ENCODE results near the gene CRABP2.
A peak's percentile ranks its signal among the peaks of the same experiment; 100 is the strongest.

The CRABP2 gene

DNA sequence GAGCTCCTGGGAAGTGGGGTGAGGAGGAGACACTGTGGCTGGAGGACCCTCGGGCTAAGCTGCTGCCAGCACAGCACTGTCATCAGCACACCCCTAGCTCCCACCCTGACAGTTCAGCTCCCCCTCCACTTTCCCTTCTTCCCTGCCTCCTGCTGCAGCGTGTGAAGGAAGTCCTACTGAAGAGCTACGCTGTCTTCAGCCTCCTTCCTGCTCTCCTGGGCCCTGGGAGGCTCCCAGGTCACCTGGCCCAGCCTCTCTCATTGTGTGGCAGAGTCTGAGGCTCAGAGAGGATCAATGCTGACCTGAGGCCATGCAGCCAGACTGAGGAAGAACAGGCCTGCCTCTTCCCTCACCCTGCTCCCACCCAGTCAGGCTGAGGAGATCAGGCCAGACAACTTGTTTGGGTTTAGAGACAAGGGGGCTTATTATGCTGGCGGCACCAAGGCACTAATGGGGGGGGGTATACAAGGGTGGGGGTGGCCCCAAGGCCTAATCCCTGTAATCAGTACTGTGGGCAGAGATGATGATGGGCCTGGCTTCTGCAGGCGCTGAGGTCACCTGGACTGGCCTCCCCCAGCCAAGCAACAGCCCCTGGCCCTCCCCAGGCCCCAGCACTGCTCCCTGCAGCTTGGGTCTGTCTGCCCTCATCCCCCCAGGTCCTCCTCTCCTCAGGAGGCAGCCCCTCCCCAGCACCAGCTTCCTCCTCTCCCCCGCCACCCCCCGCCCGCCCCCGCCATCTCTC lies 37.2 kb downstream of the CRABP2 start:
- no peak for DNase-seq

DNA sequence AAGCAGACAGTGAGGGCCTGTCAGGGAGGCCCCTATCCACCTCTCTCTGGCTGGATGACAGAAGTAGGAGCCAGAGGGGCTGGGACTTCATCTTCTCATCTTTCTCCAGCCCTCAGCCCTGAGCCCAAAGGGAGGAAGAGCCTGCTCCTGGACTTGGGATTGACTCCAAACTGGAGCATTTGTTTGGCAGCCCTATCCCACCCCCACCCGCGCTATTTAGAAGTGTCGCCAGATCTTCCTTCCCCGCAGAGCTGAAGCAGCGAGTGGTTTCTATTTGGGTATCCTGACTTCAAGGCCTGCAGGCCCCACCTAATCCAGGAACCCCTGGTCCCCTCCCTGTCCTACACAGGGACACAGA lies 37.8 kb downstream of the CRABP2 start:
- no peak for DNase-seq

DNA sequence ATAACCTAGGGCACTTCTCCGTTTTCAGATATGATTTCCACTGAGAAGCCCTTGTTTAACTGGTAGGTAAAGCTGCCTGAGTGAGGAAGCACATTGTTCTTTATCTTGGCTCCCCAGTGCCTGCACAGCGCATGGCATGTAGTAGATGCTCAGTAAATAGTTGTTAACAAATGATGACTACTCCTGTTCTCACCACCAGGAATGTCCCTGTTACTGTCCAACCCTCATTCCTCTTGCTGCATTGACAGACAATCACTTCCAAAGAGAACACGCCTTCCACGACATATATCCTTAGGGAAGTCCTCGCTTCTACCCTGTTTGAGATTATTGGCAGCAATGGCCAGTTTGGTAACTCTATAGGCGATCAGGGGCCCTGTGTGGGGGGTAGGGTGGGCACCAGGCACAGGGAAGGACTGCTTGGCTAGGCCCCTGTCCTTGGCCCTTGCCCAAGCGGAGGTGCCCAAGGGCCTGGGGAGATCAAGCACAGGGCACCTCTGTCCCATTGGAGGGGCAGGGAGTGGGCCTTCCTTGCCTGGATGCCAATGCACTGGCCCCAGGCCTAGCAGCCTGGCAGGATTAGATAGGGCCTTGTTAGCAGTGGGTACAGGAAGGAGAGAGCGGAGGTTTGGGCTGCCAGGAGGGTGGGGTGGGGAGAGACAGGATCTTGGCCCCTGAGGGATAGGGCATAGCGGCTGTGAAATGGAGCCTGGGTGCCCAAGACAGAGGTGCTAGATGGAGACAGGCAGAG lies 38.3 kb downstream of the CRABP2 start:
- DNase-seq, result no peak

DNA sequence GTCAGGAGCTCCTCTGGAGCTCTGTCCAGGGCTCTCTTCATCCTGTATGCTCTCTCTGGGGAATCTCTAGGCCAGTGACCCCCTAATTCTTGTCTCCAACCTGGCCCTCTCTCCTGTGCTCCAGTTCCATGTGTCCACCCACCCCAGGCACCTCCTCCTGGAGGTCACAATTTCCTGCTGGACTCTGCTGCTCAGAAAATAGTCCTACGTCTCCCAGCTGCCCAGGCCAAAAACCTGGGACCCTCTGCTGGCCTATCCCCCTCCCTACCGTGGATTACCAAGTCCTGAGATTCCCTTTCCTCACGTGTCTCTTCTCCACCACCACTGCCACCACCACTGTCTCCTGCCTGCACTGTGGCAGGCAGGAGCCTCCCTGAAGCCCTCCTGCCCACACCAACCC lies 39.8 kb downstream of the CRABP2 start:
- DNase-seq, result no peak

DNA sequence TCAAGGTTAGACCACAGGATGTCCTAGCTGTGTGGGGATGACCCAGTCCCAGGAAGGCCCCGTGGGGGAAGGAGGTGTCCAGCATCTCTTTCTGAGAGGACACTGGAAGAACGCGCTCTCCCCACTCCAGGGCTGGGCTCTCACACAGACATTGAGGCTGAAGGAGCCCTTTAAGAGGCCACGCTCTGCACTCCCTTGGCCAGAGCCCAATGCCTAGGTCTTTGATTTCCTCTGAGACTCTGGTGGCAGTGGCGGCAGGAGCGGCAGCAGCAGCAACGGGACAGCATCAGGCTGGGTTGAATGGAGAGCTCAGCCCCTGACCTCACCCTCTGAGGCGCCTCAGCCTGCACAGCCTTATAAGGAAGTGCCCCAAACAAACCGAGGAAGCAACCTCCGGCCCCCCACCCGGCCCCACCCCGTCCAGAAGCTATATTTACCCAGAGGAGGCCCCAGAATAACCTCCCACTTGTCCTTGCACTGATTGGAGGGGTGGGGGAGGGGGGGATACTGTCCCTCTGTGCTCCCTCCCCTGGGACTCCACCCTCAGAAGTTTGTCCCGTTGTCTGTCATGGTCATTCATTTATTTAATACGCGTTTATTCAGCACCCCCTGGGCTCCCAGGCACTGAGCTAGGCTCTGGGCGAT lies 40.5 kb downstream of the CRABP2 start:
- no peak for DNase-seq

DNA sequence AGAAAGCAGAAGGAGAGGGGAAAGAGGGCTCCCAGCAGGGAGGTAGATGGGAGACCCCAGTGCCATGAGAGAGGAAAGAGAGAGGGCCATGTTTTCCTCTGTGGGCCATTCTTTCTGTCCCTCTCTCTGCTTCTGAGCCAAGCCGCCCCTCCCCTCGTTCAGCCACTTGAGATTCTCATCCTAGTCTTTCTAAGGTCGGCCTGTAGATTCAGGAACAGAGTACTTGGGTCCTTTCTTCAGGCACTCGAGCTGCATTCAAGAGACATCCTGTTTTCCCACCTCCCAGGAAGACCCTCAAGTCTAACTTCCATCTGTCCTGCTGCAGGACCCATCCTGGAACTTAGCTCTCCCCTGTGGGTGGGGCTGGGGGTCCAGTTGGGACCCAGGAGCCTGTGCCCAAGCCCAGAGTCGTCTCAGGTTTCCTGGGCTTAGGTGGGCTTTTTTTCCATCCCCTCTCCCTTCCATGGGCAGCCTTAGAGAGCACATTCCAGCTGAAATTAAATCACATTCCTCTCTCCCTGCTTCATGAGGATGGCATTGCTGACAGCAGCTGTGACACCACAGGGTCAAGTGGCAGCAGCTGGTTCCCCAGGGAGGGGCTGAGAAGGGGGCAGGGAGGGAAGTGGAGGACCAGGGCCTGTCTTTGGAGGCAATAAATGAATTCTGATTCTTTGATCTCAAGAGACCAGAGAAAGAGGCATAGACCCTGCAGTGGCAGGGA lies 41.2 kb downstream of the CRABP2 start:
- DNase-seq, result no peak

DNA sequence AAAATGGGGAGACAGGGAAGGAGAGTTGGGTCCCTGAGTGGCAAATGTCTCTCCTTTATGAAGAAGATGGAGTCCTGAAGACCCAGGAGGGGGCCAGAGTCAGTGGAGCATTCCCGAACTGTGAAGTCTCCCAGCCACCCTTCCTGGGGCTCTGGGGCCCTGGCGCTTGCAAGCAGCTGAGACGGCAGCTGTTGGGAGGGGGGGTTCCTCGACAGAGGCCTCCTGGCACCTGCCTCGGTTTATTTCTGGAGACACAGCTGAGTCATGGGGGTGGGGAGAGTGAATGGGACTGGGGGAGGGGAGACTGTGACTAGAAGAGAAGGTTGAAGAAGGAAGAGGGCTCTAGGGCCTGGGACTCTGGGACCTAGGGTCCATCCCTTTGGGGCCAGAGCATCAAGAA lies 42.2 kb downstream of the CRABP2 start:
- DNase-seq, result no peak

DNA sequence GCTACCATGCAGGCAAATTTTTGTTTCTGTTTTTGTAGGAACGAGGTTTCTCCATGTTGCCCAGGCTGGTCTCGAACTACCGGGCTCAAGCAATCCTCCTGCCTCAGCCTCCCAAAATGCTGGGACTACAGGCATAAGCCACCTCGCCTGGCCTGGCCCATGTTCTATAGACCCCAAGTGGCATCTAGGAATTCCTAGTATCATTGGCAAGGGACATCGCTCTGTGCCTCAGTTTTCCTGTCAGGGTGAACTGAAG lies 42.7 kb downstream of the CRABP2 start:
- no peak for DNase-seq

DNA sequence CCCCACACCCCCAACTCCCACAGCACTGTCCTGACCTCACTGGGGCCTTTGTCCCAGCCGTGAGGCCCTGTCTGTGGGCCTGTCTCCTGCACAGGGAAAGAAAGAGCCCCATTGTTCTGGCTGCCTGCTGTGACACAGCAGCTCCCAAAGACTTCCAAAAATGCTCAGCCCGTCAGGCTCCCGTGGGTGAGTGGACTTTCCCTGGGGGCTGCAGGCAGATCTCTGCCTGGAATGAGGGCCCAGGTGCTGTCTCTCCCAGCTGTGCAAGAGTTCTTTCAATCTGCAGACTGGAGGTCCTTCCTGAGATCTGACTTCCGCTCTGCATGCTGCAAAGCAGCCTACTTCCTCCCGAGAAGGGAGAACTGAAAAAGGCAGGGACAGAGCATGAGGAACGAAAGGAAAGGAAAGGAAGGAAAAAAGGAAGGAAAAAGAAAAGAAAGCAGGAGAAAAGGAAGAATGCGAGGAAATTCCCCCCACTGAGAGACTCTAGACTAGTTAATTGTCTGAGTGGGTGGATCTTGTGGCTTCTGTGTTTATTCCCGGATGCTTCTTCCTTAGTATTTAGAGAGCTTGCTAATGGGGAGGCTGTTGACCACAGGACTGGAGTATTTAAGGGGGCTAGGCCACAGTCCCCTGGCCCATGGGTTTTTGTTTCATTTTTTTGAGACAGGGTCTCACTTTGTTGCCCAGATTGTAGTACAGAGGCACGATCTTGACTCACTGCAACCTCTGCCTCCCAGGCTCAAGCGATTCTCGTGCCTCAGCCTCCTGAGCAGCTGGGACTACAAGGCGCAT lies 43.2 kb downstream of the CRABP2 start:
- DNase-seq, result no peak

DNA sequence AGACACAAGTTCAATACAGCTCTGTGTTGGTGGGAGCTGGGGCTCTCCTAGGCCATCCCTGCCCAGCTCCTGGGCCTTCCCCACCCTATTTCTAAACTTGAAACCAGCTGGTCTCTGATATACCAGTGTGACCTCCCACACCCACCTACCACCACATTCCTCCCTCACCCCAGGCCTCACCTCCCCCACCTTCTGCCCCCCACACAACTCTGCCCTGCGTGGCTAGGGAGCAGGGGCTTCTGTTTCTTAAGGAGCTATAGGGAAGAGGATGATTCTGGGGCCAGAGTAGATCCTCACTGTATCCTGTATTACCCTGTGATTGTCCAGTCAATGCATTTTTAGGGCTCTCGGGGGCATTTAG lies 44.7 kb downstream of the CRABP2 start:
- no peak for DNase-seq

DNA sequence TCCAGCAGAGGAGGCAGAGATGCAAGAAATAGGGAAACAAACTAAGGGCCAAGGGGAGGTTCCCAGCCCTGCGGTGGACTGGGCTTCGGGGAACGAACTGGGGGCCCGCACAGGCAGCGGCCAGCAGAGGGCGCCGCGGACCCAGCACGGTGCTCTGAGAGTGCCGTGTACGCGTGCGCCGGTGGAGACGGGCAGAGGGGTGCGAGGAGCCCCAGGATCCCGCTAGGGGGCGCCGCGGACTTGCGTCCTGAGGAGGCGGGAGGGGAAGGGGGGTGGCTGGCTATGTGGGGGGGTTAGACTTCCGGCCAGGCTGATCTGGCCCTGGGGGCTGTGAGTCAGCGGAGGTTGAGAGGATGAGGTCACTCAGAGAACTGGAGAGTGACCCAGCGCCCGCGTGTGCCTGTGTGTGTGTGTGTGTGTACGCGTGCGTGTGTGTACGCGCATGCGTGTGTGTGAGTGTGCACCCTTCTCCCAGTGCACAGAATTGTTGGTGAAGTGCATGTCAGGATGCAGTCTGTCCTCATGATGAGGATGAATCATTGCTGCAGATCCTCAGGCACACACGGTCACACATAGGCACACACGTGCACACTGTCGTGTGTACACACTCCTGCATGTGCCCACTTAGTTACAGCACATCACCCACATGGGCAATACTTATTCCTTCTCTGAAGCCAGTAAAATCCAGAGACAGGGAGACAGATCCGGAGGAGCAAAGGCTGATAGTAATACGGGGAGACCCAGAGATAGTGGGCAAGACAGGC lies 45.2 kb downstream of the CRABP2 start:
- DNase-seq, result peak; percentile 90

DNA sequence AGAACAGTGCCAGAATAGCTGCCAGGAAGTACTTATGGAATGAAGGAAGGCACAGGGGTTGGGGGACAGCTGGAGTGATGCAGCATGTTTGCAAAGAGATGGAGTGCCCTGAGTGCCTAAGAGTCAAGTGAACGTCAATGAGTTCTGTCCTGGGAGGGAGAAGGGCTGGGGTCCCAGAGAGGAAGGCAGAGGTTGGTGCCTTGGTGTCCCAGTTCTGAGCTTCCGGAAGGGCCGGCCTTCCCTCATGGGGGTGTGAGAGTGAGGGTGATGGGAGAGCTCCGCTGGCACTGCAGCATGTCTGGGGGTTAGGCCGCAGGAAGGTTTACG lies 45.8 kb downstream of the CRABP2 start:
- no peak for DNase-seq

DNA sequence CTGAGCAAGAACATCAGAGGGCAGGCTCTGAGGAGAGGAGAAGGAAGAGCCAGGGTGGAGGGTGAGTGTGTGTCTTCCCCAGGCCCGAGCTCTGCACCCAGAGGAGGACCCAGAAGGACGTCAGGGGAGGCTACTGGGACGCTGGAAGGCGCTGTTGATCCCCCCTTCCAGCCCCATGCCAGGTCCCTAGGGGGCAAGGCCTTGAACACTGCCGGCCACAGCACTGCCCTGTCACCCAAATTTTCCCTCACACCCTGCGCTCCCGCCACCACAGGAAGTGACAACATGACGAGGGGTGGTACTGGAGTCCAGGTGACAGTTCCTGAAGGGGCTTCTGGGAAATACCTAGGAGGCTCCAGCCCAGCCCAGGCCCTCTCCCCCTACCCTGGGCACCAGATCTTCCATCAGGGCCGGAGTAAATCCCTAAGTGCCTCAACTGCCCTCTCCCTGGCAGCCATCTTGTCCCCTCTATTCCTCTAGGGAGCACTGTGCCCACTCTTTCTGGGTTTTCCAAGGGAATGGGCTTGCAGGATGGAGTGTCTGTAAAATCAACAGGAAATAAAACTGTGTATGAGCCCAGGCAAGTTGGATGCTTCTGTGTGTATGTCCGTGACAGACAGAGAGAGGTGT lies 46.3 kb downstream of the CRABP2 start:
- no peak for DNase-seq

DNA sequence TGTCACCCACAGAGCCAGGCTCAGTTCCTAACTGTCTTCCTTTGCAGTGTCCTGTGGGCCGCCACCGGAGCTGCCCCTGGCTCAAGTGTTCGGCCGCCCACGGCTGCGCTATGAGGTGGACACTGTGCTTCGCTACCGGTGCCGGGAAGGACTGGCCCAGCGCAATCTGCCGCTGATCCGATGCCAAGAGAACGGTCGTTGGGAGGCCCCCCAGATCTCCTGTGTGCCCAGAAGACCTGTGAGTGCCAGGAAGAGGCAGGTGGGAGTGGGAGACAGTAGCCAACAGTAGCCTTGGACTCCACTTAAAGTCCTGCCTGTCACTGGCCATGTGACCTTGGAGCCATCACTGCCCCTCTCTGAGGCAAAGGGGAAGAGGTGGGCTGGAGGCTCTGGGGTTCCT lies 46.9 kb downstream of the CRABP2 start:
- DNase-seq, result no peak

DNA sequence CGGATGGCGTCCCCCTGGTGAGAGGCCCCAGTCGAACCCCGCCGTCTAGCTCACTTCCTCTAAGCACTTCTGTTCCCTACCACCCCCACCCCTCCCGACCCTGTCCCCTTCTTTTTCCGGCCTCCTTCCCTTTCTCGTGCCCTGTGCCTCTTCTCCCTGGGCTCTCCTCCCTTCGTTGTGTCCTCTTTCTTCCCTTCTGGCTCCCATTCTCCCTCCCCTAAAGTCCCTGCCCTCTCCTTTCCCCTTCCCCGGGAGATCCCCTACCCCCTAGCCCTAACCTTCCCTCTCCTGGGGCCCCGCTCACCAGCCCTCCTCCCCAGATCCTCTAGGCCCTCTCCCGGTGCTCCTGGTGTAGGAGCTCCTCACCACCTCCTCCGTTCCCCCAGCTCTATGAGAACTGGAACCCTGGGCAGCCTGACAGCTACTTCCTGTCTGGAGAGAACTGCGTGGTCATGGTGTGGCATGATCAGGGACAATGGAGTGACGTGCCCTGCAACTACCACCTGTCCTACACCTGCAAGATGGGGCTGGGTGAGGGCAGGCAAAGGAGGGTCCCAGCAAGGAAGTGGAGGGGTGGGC lies 47.6 kb downstream of the CRABP2 start:
- no peak for DNase-seq

DNA sequence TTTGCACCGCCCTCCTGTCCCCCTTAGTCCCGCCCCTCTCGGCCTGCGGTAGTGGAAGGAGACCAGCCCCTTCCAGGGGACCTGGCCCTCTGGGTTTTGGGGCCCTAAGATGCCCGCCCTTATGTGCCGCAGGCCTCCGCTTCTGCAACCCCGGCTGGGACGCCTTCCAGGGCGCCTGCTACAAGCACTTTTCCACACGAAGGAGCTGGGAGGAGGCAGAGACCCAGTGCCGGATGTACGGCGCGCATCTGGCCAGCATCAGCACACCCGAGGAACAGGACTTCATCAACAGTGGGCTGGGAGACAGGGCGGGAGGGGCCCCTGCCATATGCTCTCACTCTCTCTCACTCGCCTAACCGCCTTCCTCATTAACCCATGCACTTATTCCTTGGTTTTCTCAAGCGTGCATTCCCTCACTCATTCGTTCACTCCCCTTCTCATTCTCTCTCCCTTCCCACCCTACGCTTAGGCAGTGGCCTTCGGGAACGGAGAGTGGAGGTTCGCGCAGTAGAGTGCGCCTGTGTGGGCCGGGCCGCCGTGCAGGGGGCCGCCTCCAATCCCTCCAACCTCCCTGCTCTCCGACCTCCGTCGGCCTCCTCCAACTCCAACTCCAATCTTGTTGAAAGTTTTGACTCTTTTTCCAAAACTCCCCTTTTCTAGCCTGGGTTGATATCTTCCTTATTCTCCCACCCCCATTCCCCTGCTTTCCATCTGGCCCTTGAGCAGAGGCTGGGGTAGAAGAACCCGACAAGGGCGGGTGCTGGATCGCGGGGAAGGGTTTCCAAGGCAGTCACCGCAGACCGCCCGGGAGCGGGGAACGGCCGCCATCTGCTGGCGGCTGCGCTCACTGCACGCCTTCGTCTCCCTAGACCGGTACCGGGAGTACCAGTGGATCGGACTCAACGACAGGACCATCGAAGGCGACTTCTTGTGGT lies 48.3 kb downstream of the CRABP2 start:
- peak; percentile 79 for DNase-seq

DNA sequence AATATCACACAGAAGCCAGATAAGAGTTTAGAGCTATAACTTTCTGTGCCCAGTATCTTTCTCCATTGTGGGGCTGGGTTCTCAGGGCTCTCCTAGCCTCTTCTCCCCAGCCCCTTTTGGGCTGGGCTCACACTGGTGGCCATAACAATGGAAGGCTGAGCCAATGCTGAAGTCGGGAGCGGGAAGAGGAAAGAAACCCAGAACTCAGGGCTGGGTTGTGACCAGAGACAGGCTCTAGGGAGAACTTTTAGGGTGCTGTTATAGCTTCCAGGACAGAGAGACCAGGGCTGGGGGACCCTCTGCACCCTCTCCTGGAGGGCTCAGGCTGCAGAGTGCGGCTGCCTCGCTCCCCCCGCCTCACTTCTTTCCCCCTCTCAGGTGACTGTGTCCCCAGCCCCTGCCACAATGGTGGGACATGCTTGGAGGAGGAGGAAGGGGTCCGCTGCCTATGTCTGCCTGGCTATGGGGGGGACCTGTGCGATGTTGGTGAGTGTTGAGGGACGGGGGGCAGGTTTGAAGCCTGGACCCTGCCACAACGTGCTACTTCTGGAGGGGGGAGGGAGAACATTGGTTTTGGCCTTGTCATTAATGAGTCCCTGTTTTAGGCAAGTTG lies 49.4 kb downstream of the CRABP2 start:
- no peak for DNase-seq

DNA sequence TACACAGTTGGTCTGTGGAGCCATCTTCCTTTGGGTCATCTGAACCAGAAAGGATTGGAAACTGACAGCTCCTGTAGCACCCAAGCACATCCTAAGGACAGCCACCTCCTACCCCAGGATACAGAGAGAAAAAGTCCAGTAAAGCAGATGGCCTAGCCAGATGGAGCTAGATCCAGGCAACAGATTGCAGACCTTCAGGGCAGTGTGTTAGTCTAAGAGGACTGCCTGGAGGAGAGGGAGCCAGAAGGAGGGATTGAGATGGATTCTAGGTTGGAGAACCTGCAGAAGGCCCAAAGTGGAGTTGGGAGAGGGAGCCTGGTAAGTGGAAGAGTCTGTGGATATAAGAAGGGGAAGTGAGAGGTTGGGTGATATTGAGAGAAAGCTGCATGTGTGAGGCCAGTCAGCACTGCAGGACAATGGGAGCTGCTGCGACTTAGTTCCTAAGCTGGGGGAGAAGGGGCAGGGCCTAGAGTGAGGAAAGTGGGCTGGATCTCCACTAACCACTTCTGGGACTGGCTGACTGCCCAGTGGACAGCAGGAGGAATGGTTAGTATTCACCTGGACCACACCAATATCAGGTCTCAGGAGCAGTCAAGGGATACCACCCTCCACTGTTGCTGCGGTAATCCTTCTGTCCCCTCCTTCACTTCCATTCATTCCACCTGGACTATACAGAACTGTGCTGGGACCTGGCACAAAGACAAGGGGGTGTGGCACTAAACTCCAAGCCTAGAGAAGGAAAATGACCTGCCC lies 50.1 kb downstream of the CRABP2 start:
- no peak for DNase-seq

DNA sequence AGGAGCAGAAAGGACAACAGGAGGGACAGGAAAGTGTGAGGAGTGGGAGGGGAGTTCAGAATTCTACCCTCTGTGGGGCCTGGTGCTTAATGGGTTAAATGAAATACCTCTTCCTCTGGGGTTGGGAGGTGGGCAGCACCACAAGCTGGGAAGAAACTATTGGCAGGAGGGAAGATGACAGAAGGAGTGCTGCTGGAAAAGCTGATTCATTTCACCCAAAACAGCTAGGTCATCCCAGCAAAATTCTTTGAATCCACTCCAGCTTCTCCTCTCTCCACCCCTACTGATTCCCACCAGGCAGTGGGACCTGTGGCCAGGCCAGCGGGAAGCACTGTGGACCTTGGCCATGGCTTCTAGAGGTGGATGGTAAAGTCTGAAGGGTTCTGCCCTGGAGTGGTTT lies 50.7 kb downstream of the CRABP2 start:
- no peak for DNase-seq
